SJSA1 (cell line): Measurements from ENCODE around the gene TSEN15. TPM values are rescaled to one million over a fixed set of nuclear protein-coding genes. Genes with fewer than 3 reads are reported as not detected.

Experiments
- DNase-seq, 2 experiments: peaks; one replicate each; pipeline ENCODE4 v3.0.0-alpha.2; 2015 to 2020; ENCODE audit warnings: low spot score in 2 of 2, low read depth in 1 of 2
- H3K27ac ChIP-seq: fragments of 250-450 bp; sonication (Bioruptor Pico); 2 replicates; pipeline ENCODE4 v1.5.1; 2020; ENCODE audit warnings: mild to moderate bottlenecking, moderate library complexity
- H3K27me3 ChIP-seq: fragments of 250-450 bp; sonication (Bioruptor Pico); replicated peaks from 2 replicates; pipeline ENCODE4 v1.5.1; 2020; ENCODE audit warnings: mild to moderate bottlenecking, moderate library complexity
- H3K36me3 ChIP-seq: fragments of 250-450 bp; sonication (Bioruptor Pico); 2 replicates; pipeline ENCODE4 v1.5.1; 2020; ENCODE audit warnings: mild to moderate bottlenecking
- H3K4me1 ChIP-seq: fragments of 250-450 bp; sonication (Bioruptor Pico); replicated peaks from 2 replicates; pipeline ENCODE4 v1.6.1; 2021; ENCODE audit warnings: mild to moderate bottlenecking
- H3K4me3 ChIP-seq: fragments of 250-450 bp; sonication (Bioruptor Pico); 2 replicates; pipeline ENCODE4 v1.5.1; 2020; ENCODE audit warnings: mild to moderate bottlenecking
- H3K9me3 ChIP-seq: fragments of 250-450 bp; sonication (Bioruptor Pico); replicated peaks from 2 replicates; pipeline ENCODE4 v1.5.1; 2020; ENCODE audit warnings: mild to moderate bottlenecking
- total RNA-seq: library from RNA; depleted of rRNA; stranded (reverse); fragments of >200 nt; shearing (Covaris generic); gene quantifications from 2 replicates; pipeline ENCODE4 v1.2.3, GENCODE V29; 2014

The TSEN15 gene
- total RNA-seq, 1 experiment from 2014 or later = 129 TPM

- H3K4me3 ChIP-seq = peak overlapping the region; percentile 67
- no peak for DNase-seq
- peak overlapping the region; percentile 70 for H3K27ac ChIP-seq
- H3K4me1 ChIP-seq = peaks cover 55% of the 10 kb centered on the region
- no peaks in the 10 kb centered on the region for H3K27me3 ChIP-seq
- peaks cover 18% of the 10 kb centered on the region for H3K36me3 ChIP-seq
- H3K9me3 ChIP-seq = no peaks in the 10 kb centered on the region
Measured at GRCh38 chr1:184052194-184052559, 647 bp downstream of the TSEN15 start.

GRCh38 chr1:184052750-184053149 is 1.2 kb downstream of the TSEN15 start:
- no peaks in the 10 kb centered on the region for H3K9me3 ChIP-seq
- H3K4me3 ChIP-seq = peak overlapping the region; percentile 67
- H3K27ac ChIP-seq = peak overlapping the region; percentile 70
- peaks cover 18% of the 10 kb centered on the region for H3K36me3 ChIP-seq
- H3K27me3 ChIP-seq = no peaks in the 10 kb centered on the region
- DNase-seq = no peak
- peaks cover 60% of the 10 kb centered on the region for H3K4me1 ChIP-seq

- peaks cover 21% of the 10 kb centered on the region for H3K36me3 ChIP-seq
- H3K9me3 ChIP-seq = no peaks in the 10 kb centered on the region
- H3K4me3 ChIP-seq = no peak overlapping the region
- peaks cover 71% of the 10 kb centered on the region for H3K4me1 ChIP-seq
- no peak for DNase-seq
- no peaks in the 10 kb centered on the region for H3K27me3 ChIP-seq
- H3K27ac ChIP-seq = no peak overlapping the region
Measured at GRCh38 chr1:184053881-184054280, 2.4 kb downstream of the TSEN15 start.

- no peaks in the 10 kb centered on the region for H3K9me3 ChIP-seq
- H3K4me1 ChIP-seq = peaks cover 90% of the 10 kb centered on the region
- H3K4me3 ChIP-seq = no peak overlapping the region
- H3K27ac ChIP-seq = peak overlapping the region; percentile 94
- H3K36me3 ChIP-seq = peaks cover 34% of the 10 kb centered on the region
- DNase-seq = peak; percentile 84 to 99
- no peaks in the 10 kb centered on the region for H3K27me3 ChIP-seq
Measured at GRCh38 chr1:184056921-184057555, 5.5 kb downstream of the TSEN15 start.

- Histone ChIP-seq H3K27me3 (no peaks in the 10 kb centered on the region), H3K27ac (peak overlapping the region; percentile 94), H3K9me3 (no peaks in the 10 kb centered on the region), H3K4me1 (peaks cover 85% of the 10 kb centered on the region), H3K4me3 (no peak overlapping the region), H3K36me3 (peaks cover 48% of the 10 kb centered on the region)
- DNase-seq = no peak
Measured at GRCh38 chr1:184059887-184060286, 8.4 kb downstream of the TSEN15 start.

GRCh38 chr1:184060316-184060715 is 8.8 kb downstream of the TSEN15 start:
- Histone ChIP-seq H3K27me3 (no peaks in the 10 kb centered on the region), H3K27ac (peak overlapping the region; percentile 94), H3K4me3 (no peak overlapping the region), H3K36me3 (peaks cover 48% of the 10 kb centered on the region), H3K9me3 (no peaks in the 10 kb centered on the region), H3K4me1 (peaks cover 80% of the 10 kb centered on the region)
- peak; percentile 51 to 86 for DNase-seq

- H3K4me1 ChIP-seq = peaks cover 68% of the 10 kb centered on the region
- H3K27ac ChIP-seq = peak overlapping the region; percentile 94
- H3K9me3 ChIP-seq = no peaks in the 10 kb centered on the region
- peaks cover 47% of the 10 kb centered on the region for H3K36me3 ChIP-seq
- DNase-seq = peak; percentile 60 to 91
- no peak overlapping the region for H3K4me3 ChIP-seq
- H3K27me3 ChIP-seq = no peaks in the 10 kb centered on the region
Measured at GRCh38 chr1:184061396-184062003, 10.0 kb downstream of the TSEN15 start.

GRCh38 chr1:184062640-184063286 is 11.2 kb downstream of the TSEN15 start:
- Histone ChIP-seq H3K36me3 (peaks cover 55% of the 10 kb centered on the region), H3K27ac (peak overlapping the region; percentile 94), H3K27me3 (no peaks in the 10 kb centered on the region), H3K4me1 (peaks cover 57% of the 10 kb centered on the region), H3K9me3 (no peaks in the 10 kb centered on the region), H3K4me3 (no peak overlapping the region)
- peak in 1 of 2 experiments; percentile 36 for DNase-seq

GRCh38 chr1:184065559-184065958 is 14.0 kb downstream of the TSEN15 start:
- Histone ChIP-seq H3K27me3 (no peaks in the 10 kb centered on the region), H3K9me3 (no peaks in the 10 kb centered on the region)
- no peak for DNase-seq

GRCh38 chr1:184068354-184068753 is 16.8 kb downstream of the TSEN15 start:
- no peak for DNase-seq
- H3K9me3 ChIP-seq = no peaks in the 10 kb centered on the region
- no peaks in the 10 kb centered on the region for H3K27me3 ChIP-seq
- H3K27ac ChIP-seq = no peak overlapping the region
- H3K4me1 ChIP-seq = peaks cover 27% of the 10 kb centered on the region
- no peak overlapping the region for H3K4me3 ChIP-seq
- peaks cover 62% of the 10 kb centered on the region for H3K36me3 ChIP-seq

More at GRCh38 chr1:184065559-184065958, 14.0 kb downstream of the TSEN15 start:
- Histone ChIP-seq H3K4me3 (no peak overlapping the region), H3K27ac (no peak overlapping the region), H3K4me1 (peaks cover 43% of the 10 kb centered on the region), H3K36me3 (peaks cover 50% of the 10 kb centered on the region)

GRCh38 chr1:184069675-184070074 is 18.1 kb downstream of the TSEN15 start:
- peaks cover 59% of the 10 kb centered on the region for H3K36me3 ChIP-seq
- 0 out of 2 replicates have a peak, but pooled peaks cover 2% of the 10 kb centered on the region for H3K9me3 ChIP-seq
- no peak for DNase-seq
- no peak overlapping the region for H3K27ac ChIP-seq
- peaks cover 33% of the 10 kb centered on the region for H3K4me1 ChIP-seq
- no peaks in the 10 kb centered on the region for H3K27me3 ChIP-seq
- H3K4me3 ChIP-seq = no peak overlapping the region

GRCh38 chr1:184072376-184072775 is 20.8 kb downstream of the TSEN15 start:
- peaks cover 40% of the 10 kb centered on the region for H3K4me1 ChIP-seq

GRCh38 chr1:184074383-184074782 is 22.9 kb downstream of the TSEN15 start:
- H3K4me3 ChIP-seq = no peak overlapping the region
- 0 out of 2 replicates have a peak, but pooled peaks cover 5% of the 10 kb centered on the region for H3K9me3 ChIP-seq
- no peak for DNase-seq
- H3K4me1 ChIP-seq = peaks cover 31% of the 10 kb centered on the region
- H3K27ac ChIP-seq = no peak overlapping the region
- no peaks in the 10 kb centered on the region for H3K27me3 ChIP-seq
- peaks cover 51% of the 10 kb centered on the region for H3K36me3 ChIP-seq

More at GRCh38 chr1:184072376-184072775, 20.8 kb downstream of the TSEN15 start:
- no peak overlapping the region for H3K27ac ChIP-seq
- no peak overlapping the region for H3K4me3 ChIP-seq
- 0 out of 2 replicates have a peak, but pooled peaks cover 5% of the 10 kb centered on the region for H3K9me3 ChIP-seq
- peaks cover 54% of the 10 kb centered on the region for H3K36me3 ChIP-seq
- no peak for DNase-seq
- no peaks in the 10 kb centered on the region for H3K27me3 ChIP-seq
